ENCODE measurements around the gene TULP4. TPM values are rescaled to one million over a fixed set of nuclear protein-coding genes. Genes with fewer than 3 reads are reported as not detected.
"Not testable (repeated sequence)": the region's sequence is repeated elsewhere in the genome, so short reads cannot be mapped to it uniquely, and the experiment has no call there.

The TULP4 gene
- total RNA-seq, 1 donor from 2014 or later: 21.9 TPM

DNA sequence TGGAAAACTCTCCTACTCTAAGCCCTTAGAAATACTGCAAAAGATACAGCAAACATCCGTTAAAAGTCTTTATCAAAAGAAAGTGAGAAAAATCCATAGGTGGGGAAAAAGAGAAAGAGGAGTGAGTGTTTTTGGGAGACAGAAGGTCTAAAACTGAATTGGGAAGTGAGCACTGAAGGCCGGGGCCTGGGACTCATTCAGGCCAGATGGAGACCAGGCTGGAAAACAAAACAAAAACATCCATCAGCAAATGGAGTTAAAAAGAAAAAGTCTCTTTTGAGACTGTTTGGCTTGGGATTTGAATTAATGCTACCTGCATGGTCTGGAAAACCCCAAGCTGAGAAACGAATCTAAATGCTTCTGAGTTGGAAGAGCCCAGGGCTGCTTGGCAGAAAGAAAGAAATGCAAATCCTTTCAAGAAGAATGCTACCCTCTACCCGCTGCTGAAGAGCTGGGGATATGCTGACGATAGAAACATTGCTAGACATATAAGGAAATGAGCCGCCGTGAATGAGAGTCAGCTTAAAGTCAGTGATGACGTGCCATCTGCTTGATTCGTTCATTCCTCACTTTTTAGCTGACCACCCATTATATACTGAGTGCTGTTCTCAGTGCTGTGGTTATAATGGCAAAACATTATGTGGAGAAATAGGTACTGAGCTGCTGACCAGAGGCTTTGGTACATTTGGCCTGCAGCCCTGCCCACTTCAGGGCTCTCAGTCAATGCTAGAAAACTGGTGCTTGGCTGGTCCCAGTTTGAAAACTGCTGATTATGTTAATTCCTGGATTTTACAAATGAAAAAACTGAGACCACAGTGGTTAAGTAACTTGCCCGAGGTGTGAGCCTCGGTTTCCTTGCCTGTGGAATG lies 28.0 kb upstream of the TULP4 start:
- no peaks in the 10 kb centered on the region for H3K9me3 Mint-ChIP-seq
- no peaks in the 10 kb centered on the region for H3K27me3 Mint-ChIP-seq (ENCODE audit: insufficient read depth)
- H3K27ac Mint-ChIP-seq: no peak overlapping the region
- H3K4me1 Mint-ChIP-seq (ENCODE audit: low read depth): peaks cover 37% of the 10 kb centered on the region
- H3K4me3 Mint-ChIP-seq: no peak overlapping the region
- no peak for DNase-seq (ENCODE audit: low spot score)
- intact Hi-C loops (cut with micrococcal nuclease): no loop called here
- peaks cover 17% of the 10 kb centered on the region for H3K36me3 Mint-ChIP-seq (ENCODE audit: low read depth)

GRCh38 chr6:158284876-158285655 lies 27.2 kb upstream of the TULP4 start:
- H3K36me3 Mint-ChIP-seq (ENCODE audit: low read depth): peaks cover 14% of the 10 kb centered on the region
- no peaks in the 10 kb centered on the region for H3K9me3 Mint-ChIP-seq
- no peak for DNase-seq (ENCODE audit: low spot score)
- peaks cover 45% of the 10 kb centered on the region for H3K4me1 Mint-ChIP-seq (ENCODE audit: low read depth)
- intact Hi-C loops (cut with micrococcal nuclease): no loop called here
- no peak overlapping the region for H3K4me3 Mint-ChIP-seq
- no peak overlapping the region for H3K27ac Mint-ChIP-seq
- H3K27me3 Mint-ChIP-seq (ENCODE audit: insufficient read depth): no peaks in the 10 kb centered on the region

DNA sequence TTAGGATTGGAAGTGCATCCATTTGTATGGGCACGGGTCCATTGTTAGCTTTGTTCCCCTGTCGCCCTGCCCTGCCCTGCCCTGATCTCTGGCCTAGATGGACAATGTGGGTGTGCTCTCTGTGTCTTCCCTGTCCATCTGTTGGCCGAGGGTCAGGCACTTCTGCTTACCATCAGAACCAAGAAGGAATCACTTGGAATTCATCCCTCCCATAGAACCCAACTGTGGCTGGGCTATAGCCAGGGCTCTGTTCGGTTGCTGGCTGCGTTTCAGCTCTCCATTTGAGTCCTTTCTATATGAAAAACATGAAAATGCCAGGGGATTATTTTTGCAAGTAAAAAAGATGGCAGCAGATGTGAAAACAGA lies 26.6 kb upstream of the TULP4 start:
- no peak for DNase-seq (ENCODE audit: low spot score)
- Mint-ChIP-seq H3K27ac (no peak overlapping the region), H3K9me3 (no peaks in the 10 kb centered on the region), H3K27me3 (ENCODE audit: insufficient read depth) (no peaks in the 10 kb centered on the region), H3K4me3 (no peak overlapping the region), H3K4me1 (ENCODE audit: low read depth) (peaks cover 51% of the 10 kb centered on the region), H3K36me3 (ENCODE audit: low read depth) (peaks cover 14% of the 10 kb centered on the region)
- intact Hi-C loops (cut with micrococcal nuclease): no loop called here

- intact Hi-C loops (cut with micrococcal nuclease): no loop called here
- DNase-seq (ENCODE audit: low spot score): no peak
- Mint-ChIP-seq H3K9me3 (no peaks in the 10 kb centered on the region), H3K4me3 (no peak overlapping the region), H3K27me3 (ENCODE audit: insufficient read depth) (no peaks in the 10 kb centered on the region), H3K36me3 (ENCODE audit: low read depth) (peaks cover 14% of the 10 kb centered on the region), H3K27ac (no peak overlapping the region), H3K4me1 (ENCODE audit: low read depth) (peaks cover 58% of the 10 kb centered on the region)
These were observed 25.9 kb upstream of the TULP4 start for GRCh38 chr6:158286413-158286812.

DNA sequence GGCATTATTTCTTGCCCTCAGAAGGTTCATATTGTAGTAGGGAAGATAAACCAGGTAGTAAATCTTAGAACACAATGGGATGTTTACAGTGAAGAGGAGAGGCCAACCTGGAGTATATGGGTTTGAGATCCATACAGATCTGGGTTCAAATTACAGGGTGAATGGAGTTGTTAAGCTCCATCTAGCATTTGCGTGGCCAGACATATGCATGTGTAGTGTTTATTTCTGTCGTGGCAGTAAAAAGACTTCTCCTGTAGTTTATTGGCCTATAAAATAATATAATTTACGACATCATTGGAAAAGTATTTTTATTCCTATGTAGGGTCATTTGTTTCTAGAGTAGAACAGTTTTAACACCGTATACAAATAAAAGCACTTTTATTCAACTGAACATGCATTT lies 25.2 kb upstream of the TULP4 start:
- Mint-ChIP-seq H3K4me3 (no peak overlapping the region), H3K27ac (no peak overlapping the region), H3K9me3 (no peaks in the 10 kb centered on the region), H3K27me3 (ENCODE audit: insufficient read depth) (no peaks in the 10 kb centered on the region), H3K36me3 (ENCODE audit: low read depth) (peaks cover 14% of the 10 kb centered on the region), H3K4me1 (ENCODE audit: low read depth) (peaks cover 64% of the 10 kb centered on the region)
- intact Hi-C loops (cut with micrococcal nuclease): loop anchor here (1.0 kb wide), 1 partner anchor 15 kb away; no protein-coding TSS in a partner anchor
- no peak for DNase-seq (ENCODE audit: low spot score)

GRCh38 chr6:158290040-158290439 lies 22.2 kb upstream of the TULP4 start:
- no peaks in the 10 kb centered on the region for H3K9me3 Mint-ChIP-seq
- peaks cover 16% of the 10 kb centered on the region for H3K36me3 Mint-ChIP-seq (ENCODE audit: low read depth)
- intact Hi-C loops (cut with micrococcal nuclease): loop anchor here (1.0 to 5.0 kb wide), 3 partner anchors 19 to 354 kb away; partner anchors contain the start of gene DYNLT1
- DNase-seq (ENCODE audit: low spot score): no peak
- H3K27ac Mint-ChIP-seq: peak overlapping the region; percentile 79
- no peaks in the 10 kb centered on the region for H3K27me3 Mint-ChIP-seq (ENCODE audit: insufficient read depth)
- peaks cover 48% of the 10 kb centered on the region for H3K4me1 Mint-ChIP-seq (ENCODE audit: low read depth)
- H3K4me3 Mint-ChIP-seq: peak overlapping the region; percentile 64

DNA sequence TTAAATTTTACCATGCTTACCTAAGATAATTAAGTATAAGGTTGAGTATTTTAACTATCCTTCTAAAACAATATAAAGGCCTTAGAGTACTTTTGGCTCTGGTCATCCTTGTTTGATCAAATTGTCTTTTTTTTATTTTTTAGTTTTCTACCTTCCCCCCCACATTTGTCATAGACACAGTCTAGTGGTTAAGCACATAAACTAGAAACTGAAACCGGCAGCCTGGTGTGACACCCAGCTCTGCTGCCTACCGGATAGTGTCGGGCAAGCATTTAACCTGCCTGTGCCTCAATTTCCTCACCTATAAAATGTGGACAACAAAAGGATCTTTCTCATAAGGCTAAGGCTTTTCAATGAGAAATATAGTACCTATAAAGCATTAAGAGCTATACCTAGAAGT lies 21.6 kb upstream of the TULP4 start:
- H3K36me3 Mint-ChIP-seq (ENCODE audit: low read depth): peaks cover 14% of the 10 kb centered on the region
- peak overlapping the region; percentile 64 for H3K4me3 Mint-ChIP-seq
- H3K27ac Mint-ChIP-seq: peak overlapping the region; percentile 79
- intact Hi-C loops (cut with micrococcal nuclease): loop anchor here (1.0 to 5.0 kb wide), 3 partner anchors 19 to 354 kb away; partner anchors contain the start of gene DYNLT1
- DNase-seq (ENCODE audit: low spot score): peak; percentile 52
- no peaks in the 10 kb centered on the region for H3K9me3 Mint-ChIP-seq
- no peaks in the 10 kb centered on the region for H3K27me3 Mint-ChIP-seq (ENCODE audit: insufficient read depth)
- peaks cover 42% of the 10 kb centered on the region for H3K4me1 Mint-ChIP-seq (ENCODE audit: low read depth)

- no peak overlapping the region for H3K27ac Mint-ChIP-seq
- peaks cover 30% of the 10 kb centered on the region for H3K4me1 Mint-ChIP-seq (ENCODE audit: low read depth)
- H3K36me3 Mint-ChIP-seq (ENCODE audit: low read depth): peaks cover 22% of the 10 kb centered on the region
- no peaks in the 10 kb centered on the region for H3K27me3 Mint-ChIP-seq (ENCODE audit: insufficient read depth)
- intact Hi-C loops (cut with micrococcal nuclease): loop anchor here (5.0 kb wide), 1 partner anchor 60 kb away; no protein-coding TSS in a partner anchor
- no peak overlapping the region for H3K4me3 Mint-ChIP-seq
- DNase-seq (ENCODE audit: low spot score): no peak
- peaks cover 8% of the 10 kb centered on the region for H3K9me3 Mint-ChIP-seq
These were observed 20.2 kb upstream of the TULP4 start for GRCh38 chr6:158292016-158292415.

DNA sequence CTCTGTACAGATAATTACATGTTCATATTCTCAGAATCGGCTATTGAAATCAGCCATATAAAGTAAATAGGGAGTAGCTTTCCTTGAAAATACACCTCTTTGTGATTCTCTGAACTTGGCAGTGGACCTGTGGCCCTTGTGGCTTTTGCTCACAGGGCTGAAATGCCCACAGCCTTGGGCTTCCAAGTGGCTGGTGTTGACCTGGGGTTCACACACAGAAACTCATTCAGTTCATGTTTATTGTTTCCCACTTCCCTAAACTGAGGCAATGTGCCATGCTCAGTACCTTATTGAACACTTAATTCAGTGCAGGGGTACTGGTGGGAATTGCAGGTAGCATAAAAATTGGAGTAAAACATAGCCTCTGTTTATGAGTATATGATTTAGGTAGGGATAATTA lies 19.1 kb upstream of the TULP4 start:
- Mint-ChIP-seq H3K27me3 (ENCODE audit: insufficient read depth) (no peaks in the 10 kb centered on the region), H3K4me1 (ENCODE audit: low read depth) (peaks cover 30% of the 10 kb centered on the region), H3K36me3 (ENCODE audit: low read depth) (peaks cover 18% of the 10 kb centered on the region), H3K27ac (no peak overlapping the region), H3K4me3 (no peak overlapping the region), H3K9me3 (peaks cover 15% of the 10 kb centered on the region)
- intact Hi-C loops (cut with micrococcal nuclease): loop anchor here (5.0 kb wide), 1 partner anchor 61 kb away; no protein-coding TSS in a partner anchor
- no peak for DNase-seq (ENCODE audit: low spot score)

GRCh38 chr6:158295976-158296853 lies 16.1 kb upstream of the TULP4 start:
- H3K9me3 Mint-ChIP-seq: peaks cover 20% of the 10 kb centered on the region
- H3K27me3 Mint-ChIP-seq (ENCODE audit: insufficient read depth); DNase-seq (ENCODE audit: low spot score); H3K27ac Mint-ChIP-seq; intact Hi-C loops (cut with micrococcal nuclease); H3K4me3 Mint-ChIP-seq: not testable (repeated sequence)
- H3K36me3 Mint-ChIP-seq (ENCODE audit: low read depth): peaks cover 26% of the 10 kb centered on the region
- peaks cover 11% of the 10 kb centered on the region for H3K4me1 Mint-ChIP-seq (ENCODE audit: low read depth)

DNA sequence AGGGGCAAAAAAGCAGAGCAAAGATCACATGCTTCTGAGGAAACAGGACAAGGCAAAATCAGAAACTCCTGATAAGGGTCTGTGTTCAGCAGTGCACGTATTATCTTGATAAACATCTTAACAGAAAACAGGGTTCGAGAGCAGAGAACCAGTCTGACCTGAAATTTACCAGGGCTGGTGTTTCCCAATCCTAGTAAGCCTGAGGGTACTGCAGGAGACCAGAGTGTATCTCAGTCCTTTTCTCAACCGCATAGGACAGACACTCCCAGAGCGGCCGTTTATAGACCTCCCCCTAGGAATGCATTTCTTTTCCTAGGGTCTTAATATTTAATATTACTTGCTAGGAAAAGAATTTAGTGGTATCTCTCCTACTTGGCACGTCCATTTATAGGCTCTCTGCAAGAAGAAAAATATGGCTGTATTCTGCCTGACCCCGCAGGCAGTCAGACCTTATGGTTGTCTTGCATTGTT lies 15.4 kb upstream of the TULP4 start:
- intact Hi-C loops (cut with micrococcal nuclease): not testable (repeated sequence)
- H3K9me3 Mint-ChIP-seq: peaks cover 20% of the 10 kb centered on the region

DNA sequence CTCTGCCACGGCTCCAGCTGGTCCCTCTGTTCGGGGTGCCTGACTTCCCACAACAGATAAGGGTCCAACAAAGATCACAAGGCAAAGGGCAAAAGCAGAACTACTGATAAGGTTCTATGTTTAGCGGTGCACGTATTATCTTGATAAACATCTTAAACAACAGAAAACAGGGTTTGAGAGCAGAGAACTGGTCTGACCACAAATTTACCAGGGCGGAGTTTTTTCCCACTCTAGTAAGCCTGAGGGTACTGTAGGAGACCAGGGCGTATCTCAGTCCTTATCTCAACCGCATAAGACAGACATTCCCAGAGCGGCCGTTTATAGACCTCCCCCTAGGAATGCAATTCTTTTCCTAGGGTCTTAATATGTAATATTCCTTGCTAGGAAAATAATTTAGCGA lies 14.6 kb upstream of the TULP4 start:
- not testable (repeated sequence) for H3K27me3 Mint-ChIP-seq (ENCODE audit: insufficient read depth)

More for the DNA sequence above, 15.4 kb upstream of the TULP4 start:
- H3K27ac Mint-ChIP-seq; DNase-seq (ENCODE audit: low spot score); H3K27me3 Mint-ChIP-seq (ENCODE audit: insufficient read depth); H3K4me1 Mint-ChIP-seq (ENCODE audit: low read depth); H3K4me3 Mint-ChIP-seq: not testable (repeated sequence)
- peaks cover 27% of the 10 kb centered on the region for H3K36me3 Mint-ChIP-seq (ENCODE audit: low read depth)

More for the DNA sequence above, 14.6 kb upstream of the TULP4 start:
- peaks cover 24% of the 10 kb centered on the region for H3K36me3 Mint-ChIP-seq (ENCODE audit: low read depth)
- H3K4me1 Mint-ChIP-seq (ENCODE audit: low read depth); H3K27ac Mint-ChIP-seq; H3K4me3 Mint-ChIP-seq; DNase-seq (ENCODE audit: low spot score); intact Hi-C loops (cut with micrococcal nuclease): not testable (repeated sequence)
- peaks cover 20% of the 10 kb centered on the region for H3K9me3 Mint-ChIP-seq

All from activated T-helper 1 cell treated with anti-CD3 and anti-CD28 coated beads, Interleukin-12 subunit alpha, Interleukin-12 subunit beta, Interleukin-2, Interleukin-4 antibody, amounts not matched to agents 30 ng/mL and 10 ng/mL and 1 ng/mL, durations not matched to agents 14 hours and 24 hours and 36 hours (primary cell).